Measurements from ENCODE around the gene OTULIN.

Gene OTULIN

DNA sequence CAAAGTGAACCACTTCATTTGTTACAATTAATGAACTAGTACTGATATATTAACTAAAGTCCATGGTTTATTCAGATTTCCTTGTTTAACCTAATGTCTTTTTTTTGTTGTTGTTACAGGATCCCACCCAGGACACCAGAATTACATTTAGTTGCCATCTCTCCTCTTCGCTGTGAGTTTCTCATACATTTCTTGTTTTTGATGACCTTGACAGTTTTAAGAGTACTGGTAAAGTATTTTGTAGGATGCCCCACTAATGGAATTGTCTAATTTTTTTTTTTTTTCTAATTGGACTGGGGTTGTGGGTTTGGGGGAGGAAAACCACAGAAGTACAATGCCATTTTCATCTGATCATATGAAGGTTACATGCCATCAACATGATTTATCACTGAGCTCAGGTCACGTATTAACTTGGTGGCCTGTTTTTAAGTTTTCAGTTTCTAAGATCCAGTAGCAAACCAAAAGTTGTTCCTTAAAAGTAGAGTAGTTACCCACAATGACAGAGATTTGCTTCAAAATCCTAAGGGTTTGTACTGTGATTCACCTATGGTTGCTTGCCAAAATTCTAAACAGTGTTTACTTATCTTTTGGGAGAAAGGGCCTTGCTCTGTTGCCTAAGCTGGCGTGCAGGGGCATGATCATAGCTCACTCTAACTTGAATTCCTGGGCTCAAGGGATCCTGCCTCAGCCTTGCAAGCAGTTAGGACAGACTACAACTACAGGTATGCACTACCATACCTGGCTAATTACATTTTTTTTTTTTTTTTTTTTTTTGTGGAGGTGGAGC lies 4.5 kb upstream of the OTULIN start:
- Histone ChIP-seq H3K4me3 (ENCODE audit: low read length) (no peak overlapping the region), H3K9ac (ENCODE audit: low read length) (no peak overlapping the region), H3K27me3 (ENCODE audit: control insufficient read depth, insufficient read depth, low read length) (no peaks in the 10 kb centered on the region), H3K36me3 (ENCODE audit: control insufficient read depth, insufficient read depth, low read length) (no peaks in the 10 kb centered on the region), H3K4me1 (ENCODE audit: control insufficient read depth, insufficient read depth, low read length) (no peaks in the 10 kb centered on the region), H3K27ac (ENCODE audit: low read depth, low read length) (no peak overlapping the region)

DNA sequence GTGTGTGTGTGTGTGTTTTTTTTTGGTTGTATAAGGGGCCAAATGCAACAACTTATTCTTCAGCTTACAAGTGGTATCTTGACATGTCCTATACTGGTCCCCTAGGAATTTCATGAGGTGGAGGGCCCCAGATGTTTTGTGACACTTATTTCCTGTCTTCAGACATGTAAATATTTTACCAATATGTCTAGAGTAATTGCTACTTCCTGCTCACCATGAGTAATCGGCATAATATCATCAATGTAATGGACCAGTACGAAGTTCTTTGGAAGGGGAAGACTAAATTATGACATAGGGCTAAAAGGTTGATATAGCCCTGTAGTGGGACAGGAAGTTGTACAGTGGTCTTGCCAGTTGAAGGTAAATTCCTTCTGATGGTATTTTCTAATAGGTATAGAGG lies 3.7 kb upstream of the OTULIN start:
- H3K27ac ChIP-seq (ENCODE audit: low read depth, low read length) = no peak overlapping the region
- H3K36me3 ChIP-seq (ENCODE audit: control insufficient read depth, insufficient read depth, low read length) = no peaks in the 10 kb centered on the region
- no peaks in the 10 kb centered on the region for H3K27me3 ChIP-seq (ENCODE audit: control insufficient read depth, insufficient read depth, low read length)
- H3K4me1 ChIP-seq (ENCODE audit: control insufficient read depth, insufficient read depth, low read length) = peaks cover 4% of the 10 kb centered on the region
- H3K4me3 ChIP-seq (ENCODE audit: low read length) = no peak overlapping the region
- H3K9ac ChIP-seq (ENCODE audit: low read length) = no peak overlapping the region

DNA sequence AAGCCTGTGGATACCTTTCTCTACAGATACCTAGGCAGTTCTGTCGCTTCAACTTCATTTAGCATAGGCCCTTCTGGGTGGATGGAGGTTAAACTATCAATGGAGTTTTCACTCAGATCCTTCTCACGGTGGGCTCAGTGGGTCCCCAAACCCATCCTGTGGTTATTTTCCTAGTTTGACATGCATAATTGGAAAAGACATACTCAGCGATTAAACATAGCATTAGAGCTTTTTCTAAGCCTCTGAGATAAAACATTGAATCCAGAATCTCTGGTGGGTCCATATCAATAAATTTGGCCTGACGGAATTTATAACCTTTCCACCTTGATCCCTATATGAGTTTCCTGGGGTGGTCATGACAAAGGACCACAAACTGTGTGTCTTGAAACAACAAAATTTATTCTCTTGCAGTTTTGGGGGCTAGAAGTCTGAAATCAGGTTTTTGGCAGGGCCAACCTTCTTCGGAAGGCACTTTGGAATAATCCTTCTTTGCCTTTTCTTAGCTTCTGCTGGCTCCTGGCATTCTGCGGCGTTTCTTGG lies 1.7 kb upstream of the OTULIN start:
- no peak overlapping the region for H3K4me3 ChIP-seq (ENCODE audit: low read length)
- no peaks in the 10 kb centered on the region for H3K27me3 ChIP-seq (ENCODE audit: control insufficient read depth, insufficient read depth, low read length)
- H3K4me1 ChIP-seq (ENCODE audit: control insufficient read depth, insufficient read depth, low read length) = peaks cover 8% of the 10 kb centered on the region
- no peak overlapping the region for H3K9ac ChIP-seq (ENCODE audit: low read length)
- no peak overlapping the region for H3K27ac ChIP-seq (ENCODE audit: low read depth, low read length)
- H3K36me3 ChIP-seq (ENCODE audit: control insufficient read depth, insufficient read depth, low read length) = no peaks in the 10 kb centered on the region

DNA sequence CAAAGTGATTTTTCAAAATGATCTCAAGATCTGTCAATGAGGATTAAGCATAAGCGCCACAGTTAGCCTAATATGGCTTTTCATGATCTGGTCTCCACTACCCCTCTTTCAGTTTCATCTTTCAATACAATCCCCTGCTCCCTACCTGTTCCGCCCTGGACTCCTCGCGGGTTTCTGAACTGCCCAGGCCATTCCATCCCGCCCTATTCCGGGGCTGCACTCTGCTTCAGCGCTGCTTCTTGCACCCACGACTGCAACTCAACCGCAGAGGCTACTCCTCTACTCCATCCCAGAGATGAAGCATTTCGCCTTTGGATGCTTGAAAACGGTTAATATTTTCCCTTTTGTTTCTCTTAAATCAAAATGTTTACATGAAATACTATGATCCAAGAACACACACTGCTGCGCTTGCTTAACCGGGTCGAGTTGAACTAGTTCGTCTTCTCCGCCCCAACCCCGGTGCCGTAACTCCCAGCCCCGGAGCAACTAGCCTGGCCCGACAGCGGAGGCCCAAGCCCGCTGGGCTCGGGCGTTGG lies 716 bp upstream of the OTULIN start:
- H3K9ac ChIP-seq (ENCODE audit: low read length) = peak overlapping the region; percentile 19
- peaks cover 8% of the 10 kb centered on the region for H3K4me1 ChIP-seq (ENCODE audit: control insufficient read depth, insufficient read depth, low read length)
- H3K4me3 ChIP-seq (ENCODE audit: low read length) = peak overlapping the region; percentile 68
- no peaks in the 10 kb centered on the region for H3K27me3 ChIP-seq (ENCODE audit: control insufficient read depth, insufficient read depth, low read length)
- no peaks in the 10 kb centered on the region for H3K36me3 ChIP-seq (ENCODE audit: control insufficient read depth, insufficient read depth, low read length)
- H3K27ac ChIP-seq (ENCODE audit: low read depth, low read length) = peak overlapping the region; percentile 91

DNA sequence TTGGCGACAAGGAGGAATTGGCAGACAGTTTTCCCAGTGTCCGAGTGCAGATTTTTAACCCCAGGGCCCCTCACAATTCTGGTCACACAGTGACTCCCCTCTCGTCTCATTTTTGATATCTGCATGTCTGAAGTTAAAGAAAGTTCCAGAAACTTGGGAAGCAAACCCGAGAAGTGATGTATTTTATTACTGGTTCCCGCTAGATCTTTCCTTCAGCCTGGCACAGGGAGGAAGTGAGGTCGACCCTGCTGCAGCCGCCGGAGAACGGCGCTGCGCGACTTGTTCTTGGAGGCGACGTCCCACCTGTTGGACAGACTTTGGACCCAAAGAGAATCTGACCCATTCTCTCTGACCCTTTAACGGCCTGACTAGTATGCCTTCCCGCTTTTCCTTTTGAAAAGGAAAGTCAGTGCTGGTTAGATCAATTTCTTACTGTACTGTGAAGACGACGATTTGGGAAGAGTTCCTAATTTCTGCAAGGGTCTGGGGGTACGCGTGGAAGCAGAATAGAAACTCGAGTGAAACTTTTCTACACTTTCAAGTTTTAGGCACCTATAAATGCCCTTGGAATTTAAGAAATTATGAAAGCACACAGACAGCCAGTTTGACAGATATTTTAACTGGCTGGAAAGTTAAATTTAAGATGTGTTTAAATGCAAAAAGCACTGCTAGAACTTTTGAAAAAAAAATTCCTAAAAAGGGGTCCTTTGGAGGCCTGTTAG lies 744 bp downstream of the OTULIN start:
- H3K36me3 ChIP-seq (ENCODE audit: control insufficient read depth, insufficient read depth, low read length) = no peaks in the 10 kb centered on the region
- no peaks in the 10 kb centered on the region for H3K27me3 ChIP-seq (ENCODE audit: control insufficient read depth, insufficient read depth, low read length)
- peaks cover 8% of the 10 kb centered on the region for H3K4me1 ChIP-seq (ENCODE audit: control insufficient read depth, insufficient read depth, low read length)
- peak overlapping the region; percentile 38 for H3K9ac ChIP-seq (ENCODE audit: low read length)
- peak overlapping the region; percentile 68 for H3K4me3 ChIP-seq (ENCODE audit: low read length)
- peak overlapping the region; percentile 91 for H3K27ac ChIP-seq (ENCODE audit: low read depth, low read length)

DNA sequence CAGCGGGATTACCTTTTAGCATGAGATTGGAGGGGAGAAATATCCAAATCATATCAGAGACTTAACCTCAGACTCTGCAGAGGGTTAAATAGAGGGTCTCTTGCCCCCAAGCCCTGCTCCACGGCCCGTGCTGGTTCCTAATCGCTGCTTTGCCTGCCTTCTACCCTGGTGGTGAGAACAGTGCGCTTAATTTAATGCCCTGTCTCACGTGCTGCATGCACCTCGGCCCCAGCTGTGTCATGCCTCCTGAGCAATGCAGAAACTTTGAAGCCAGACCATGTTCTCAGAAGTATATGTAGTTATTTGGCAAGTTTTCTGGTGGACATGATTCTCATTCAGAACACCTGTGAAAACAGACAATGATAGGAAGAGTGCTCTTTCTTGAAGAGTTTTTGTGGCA lies 1.4 kb downstream of the OTULIN start:
- Histone ChIP-seq H3K36me3 (ENCODE audit: control insufficient read depth, insufficient read depth, low read length) (no peaks in the 10 kb centered on the region), H3K27ac (ENCODE audit: low read depth, low read length) (no peak overlapping the region), H3K4me1 (ENCODE audit: control insufficient read depth, insufficient read depth, low read length) (peaks cover 8% of the 10 kb centered on the region), H3K27me3 (ENCODE audit: control insufficient read depth, insufficient read depth, low read length) (no peaks in the 10 kb centered on the region), H3K9ac (ENCODE audit: low read length) (no peak overlapping the region), H3K4me3 (ENCODE audit: low read length) (peak overlapping the region; percentile 68)

DNA sequence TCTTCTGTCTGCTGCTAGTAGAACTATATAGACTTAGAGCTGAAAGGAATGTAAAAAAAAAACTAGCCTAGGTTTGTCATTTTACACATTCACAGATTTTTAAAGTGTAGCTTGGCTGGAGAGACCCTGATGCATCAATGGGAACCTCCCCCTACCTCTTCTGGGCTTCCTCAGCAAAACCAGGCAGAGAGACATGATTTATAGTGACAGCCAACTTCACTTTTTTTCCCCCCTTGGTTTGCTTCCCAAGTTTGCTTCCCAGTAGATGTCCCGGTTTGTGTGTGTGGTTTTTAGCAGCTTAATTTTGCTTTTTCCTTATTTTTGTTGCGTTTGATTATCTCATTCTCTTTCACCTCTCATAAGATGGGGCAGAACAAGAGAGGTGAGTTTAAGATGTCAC lies 1.8 kb downstream of the OTULIN start:
- Histone ChIP-seq H3K27me3 (ENCODE audit: control insufficient read depth, insufficient read depth, low read length) (no peaks in the 10 kb centered on the region), H3K4me3 (ENCODE audit: low read length) (no peak overlapping the region), H3K4me1 (ENCODE audit: control insufficient read depth, insufficient read depth, low read length) (peaks cover 11% of the 10 kb centered on the region), H3K27ac (ENCODE audit: low read depth, low read length) (no peak overlapping the region), H3K9ac (ENCODE audit: low read length) (no peak overlapping the region), H3K36me3 (ENCODE audit: control insufficient read depth, insufficient read depth, low read length) (no peaks in the 10 kb centered on the region)

DNA sequence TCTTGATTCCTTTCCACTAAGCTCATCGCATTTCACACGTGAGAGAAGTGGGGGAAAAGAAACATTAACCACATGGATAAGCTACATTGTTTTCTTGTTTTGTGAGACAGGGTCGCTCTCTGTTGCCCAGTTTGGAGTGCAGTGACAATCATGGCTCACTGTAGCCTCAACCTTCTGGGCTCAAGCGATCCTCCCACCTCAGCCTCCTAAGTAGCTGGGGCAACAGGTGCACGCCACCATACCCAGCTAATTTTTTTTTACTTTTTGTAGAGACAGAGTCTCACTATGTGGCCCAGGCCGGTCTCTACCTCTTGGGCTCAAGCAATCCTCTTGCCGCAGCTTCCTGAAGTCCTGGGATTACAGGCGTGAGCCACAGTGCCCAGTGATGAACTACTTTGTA lies 2.8 kb downstream of the OTULIN start:
- no peak overlapping the region for H3K4me3 ChIP-seq (ENCODE audit: low read length)
- H3K4me1 ChIP-seq (ENCODE audit: control insufficient read depth, insufficient read depth, low read length) = peaks cover 21% of the 10 kb centered on the region
- H3K27me3 ChIP-seq (ENCODE audit: control insufficient read depth, insufficient read depth, low read length) = no peaks in the 10 kb centered on the region
- H3K36me3 ChIP-seq (ENCODE audit: control insufficient read depth, insufficient read depth, low read length) = no peaks in the 10 kb centered on the region
- no peak overlapping the region for H3K27ac ChIP-seq (ENCODE audit: low read depth, low read length)
- H3K9ac ChIP-seq (ENCODE audit: low read length) = no peak overlapping the region

DNA sequence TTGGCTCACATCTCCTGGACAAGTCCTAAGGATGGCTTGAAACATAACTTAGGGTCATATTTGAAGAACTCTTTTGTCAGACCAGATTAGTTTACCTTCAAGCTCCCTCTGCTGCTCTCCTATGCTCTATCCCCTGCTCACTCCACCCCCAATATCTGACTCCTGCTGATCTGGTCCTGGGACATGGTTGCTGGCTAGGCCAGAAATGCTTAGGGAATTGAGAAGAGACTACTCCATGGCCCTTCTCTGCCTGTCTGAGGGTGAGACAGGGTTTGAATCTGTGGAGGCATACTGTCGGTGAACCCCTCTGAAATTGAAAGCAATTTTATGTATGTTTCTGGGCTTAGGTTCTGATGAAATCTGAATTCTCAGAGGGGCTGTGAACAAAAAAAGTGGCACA lies 3.3 kb downstream of the OTULIN start:
- H3K4me1 ChIP-seq (ENCODE audit: control insufficient read depth, insufficient read depth, low read length) = peaks cover 25% of the 10 kb centered on the region
- no peak overlapping the region for H3K4me3 ChIP-seq (ENCODE audit: low read length)
- H3K9ac ChIP-seq (ENCODE audit: low read length) = no peak overlapping the region
- no peak overlapping the region for H3K27ac ChIP-seq (ENCODE audit: low read depth, low read length)
- no peaks in the 10 kb centered on the region for H3K27me3 ChIP-seq (ENCODE audit: control insufficient read depth, insufficient read depth, low read length)
- H3K36me3 ChIP-seq (ENCODE audit: control insufficient read depth, insufficient read depth, low read length) = no peaks in the 10 kb centered on the region

DNA sequence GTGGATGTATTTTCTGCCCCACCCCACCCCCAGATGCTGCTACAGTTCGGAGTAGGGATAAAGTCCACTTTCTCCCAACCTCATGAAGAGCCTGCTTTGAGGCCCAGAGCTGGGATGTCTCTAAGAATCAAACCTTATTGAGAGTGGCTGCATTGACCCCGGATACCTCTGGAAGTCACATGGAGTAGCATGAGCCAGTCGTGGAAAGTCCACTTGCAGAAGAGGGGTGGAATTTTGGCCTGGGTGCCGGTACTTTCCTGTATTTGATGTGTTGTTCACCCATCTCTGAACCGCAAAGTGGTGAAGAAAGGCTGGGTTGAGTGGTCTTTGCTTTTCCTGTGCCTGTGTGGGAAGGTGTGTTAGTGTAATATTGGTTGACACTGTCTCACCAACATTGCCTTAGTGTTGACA lies 3.7 kb downstream of the OTULIN start:
- Histone ChIP-seq H3K4me3 (ENCODE audit: low read length) (peak overlapping the region; percentile 16), H3K4me1 (ENCODE audit: control insufficient read depth, insufficient read depth, low read length) (peaks cover 25% of the 10 kb centered on the region), H3K27me3 (ENCODE audit: control insufficient read depth, insufficient read depth, low read length) (no peaks in the 10 kb centered on the region), H3K27ac (ENCODE audit: low read depth, low read length) (no peak overlapping the region), H3K9ac (ENCODE audit: low read length) (no peak overlapping the region), H3K36me3 (ENCODE audit: control insufficient read depth, insufficient read depth, low read length) (no peaks in the 10 kb centered on the region)

DNA sequence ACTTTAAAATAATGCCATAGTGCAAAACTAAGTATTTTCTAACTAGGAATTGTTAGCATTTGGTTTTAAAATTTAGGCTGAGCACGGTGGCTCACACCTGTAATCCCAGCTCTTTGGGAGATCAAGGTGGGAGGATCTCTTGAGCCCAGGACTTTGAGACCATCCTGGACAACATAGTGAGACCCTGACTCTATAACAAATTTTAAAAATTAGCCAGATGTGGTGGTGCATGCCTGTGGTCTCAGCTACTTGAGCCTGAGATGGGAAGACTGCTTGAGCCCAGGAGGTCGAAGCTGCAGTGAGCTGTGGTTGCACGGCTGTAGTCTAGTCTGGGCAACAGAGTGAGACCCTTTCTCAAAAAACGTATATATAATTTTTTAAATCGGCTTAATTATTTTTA lies 4.9 kb downstream of the OTULIN start:
- Histone ChIP-seq H3K36me3 (ENCODE audit: control insufficient read depth, insufficient read depth, low read length) (peaks cover 2% of the 10 kb centered on the region), H3K27me3 (ENCODE audit: control insufficient read depth, insufficient read depth, low read length) (no peaks in the 10 kb centered on the region), H3K27ac (ENCODE audit: low read depth, low read length) (no peak overlapping the region), H3K9ac (ENCODE audit: low read length) (no peak overlapping the region), H3K4me3 (ENCODE audit: low read length) (no peak overlapping the region), H3K4me1 (ENCODE audit: control insufficient read depth, insufficient read depth, low read length) (peaks cover 25% of the 10 kb centered on the region)

DNA sequence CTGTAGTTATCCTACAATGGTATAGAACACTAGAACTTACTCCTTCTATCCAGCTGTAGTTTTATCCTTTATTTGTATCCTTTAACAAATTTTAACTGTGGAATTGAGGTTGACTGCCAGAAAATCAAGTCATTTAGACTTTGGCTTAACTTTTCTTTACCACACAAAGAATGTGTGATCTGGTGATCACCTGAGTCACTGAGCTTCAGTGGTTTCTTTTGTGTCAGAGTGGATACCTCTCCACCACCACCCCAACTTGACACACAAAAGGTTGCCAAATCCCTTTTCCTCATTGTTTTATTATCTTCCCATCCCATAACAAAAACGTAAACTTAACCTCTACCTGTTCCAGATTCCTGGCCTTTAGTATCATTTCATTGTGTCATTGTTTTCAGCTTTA lies 5.5 kb downstream of the OTULIN start:
- Histone ChIP-seq H3K4me1 (ENCODE audit: control insufficient read depth, insufficient read depth, low read length) (peaks cover 25% of the 10 kb centered on the region), H3K27ac (ENCODE audit: low read depth, low read length) (no peak overlapping the region)

More for the DNA sequence above, 5.5 kb downstream of the OTULIN start:
- Histone ChIP-seq H3K4me3 (ENCODE audit: low read length) (no peak overlapping the region), H3K36me3 (ENCODE audit: control insufficient read depth, insufficient read depth, low read length) (peaks cover 2% of the 10 kb centered on the region), H3K27me3 (ENCODE audit: control insufficient read depth, insufficient read depth, low read length) (no peaks in the 10 kb centered on the region), H3K9ac (ENCODE audit: low read length) (no peak overlapping the region)
